GM13977 (cell line): ENCODE data around the gene WWOX.

Experiments
- DNase-seq: peaks from one replicate; pipeline ENCODE4 v3.0.0; 2012; ENCODE audit warnings: low spot score
- CTCF ChIP-seq: IDR thresholded peaks from 2 replicates; pipeline ENCODE4 v1.5.1; 2012; ENCODE audit warnings: mild to moderate bottlenecking, control low read depth; ENCODE audit not compliant: insufficient read depth; ENCODE audit errors: extremely low read depth, missing control alignments
- in situ Hi-C: fragments of 300-500 bp; cut with MboI; formaldehyde crosslinking; loops from one replicate; pipeline ENCODE4 v1.12.0; 2022; ENCODE audit warnings: low sequenced_read_pairs, low pct_unique_long_range_greater_than_20kb, mixed read lengths, inconsistent platforms; ENCODE audit not compliant: unreplicated experiment

The WWOX gene

GRCh38 chr16:78925083-78925767 is 825.8 kb downstream of the WWOX start:
- DNase-seq: no peak
- in situ Hi-C loops: no loop called here
- peak; percentile 37 for TF ChIP-seq CTCF

- in situ Hi-C loops: no loop called here
- no peak for DNase-seq
- no peak for TF ChIP-seq CTCF
These were observed 827.3 kb downstream of the WWOX start for GRCh38 chr16:78926723-78927210.

- in situ Hi-C loops: no loop called here
- no peak for TF ChIP-seq CTCF
- DNase-seq: no peak
These were observed 828.3 kb downstream of the WWOX start for GRCh38 chr16:78927766-78928165.

- TF ChIP-seq CTCF: no peak
- in situ Hi-C loops: no loop called here
- no peak for DNase-seq
These were observed 830.4 kb downstream of the WWOX start for GRCh38 chr16:78929841-78930240.

GRCh38 chr16:78930561-78930960 is 831.1 kb downstream of the WWOX start:
- TF ChIP-seq CTCF: no peak
- no peak for DNase-seq
- in situ Hi-C loops: no loop called here

GRCh38 chr16:78931267-78931666 is 831.8 kb downstream of the WWOX start:
- DNase-seq: no peak
- no peak for TF ChIP-seq CTCF
- in situ Hi-C loops: no loop called here

GRCh38 chr16:78931678-78932077 is 832.2 kb downstream of the WWOX start:
- DNase-seq: no peak
- in situ Hi-C loops: no loop called here
- no peak for TF ChIP-seq CTCF
